T47D (cell line): ENCODE results near the gene DUSP10.

Source experiments
- DNase-seq, 2 experiments: peaks; one replicate each; pipeline versions ENCODE4 v3.0.0 to v3.0.0-alpha.2; 2011 to 2012; ENCODE audit warnings: low read depth in 1 of 2, low spot score in 1 of 2
- JUND ChIP-seq: IDR thresholded peaks from 2 replicates; pipeline ENCODE4 v1.6.1; 2012; ENCODE audit warnings: low read depth
- in situ Hi-C: cut with HindIII; loops from 2 replicates; pipeline ENCODE4 v1.10.0; 2016; ENCODE audit warnings: low sequenced_read_pairs, low pct_unique_long_range_greater_than_20kb

DUSP10 gene

GRCh38 chr1:221664253-221664652 is 77.6 kb downstream of the DUSP10 start:
- in situ Hi-C loops, result no loop called here
- TF ChIP-seq JUND, result no peak
- DNase-seq, result peak in 1 of 2 experiments; percentile 14

- no peak for TF ChIP-seq JUND
- DNase-seq, result no peak
- in situ Hi-C loops, result no loop called here
These were observed 78.6 kb downstream of the DUSP10 start for GRCh38 chr1:221663321-221663720.

- no peak for DNase-seq
- in situ Hi-C loops, result no loop called here
- TF ChIP-seq JUND, result no peak
These were observed 86.1 kb downstream of the DUSP10 start for GRCh38 chr1:221655766-221656305.
